Measurements from ENCODE around the gene SRRD.

Gene SRRD

DNA sequence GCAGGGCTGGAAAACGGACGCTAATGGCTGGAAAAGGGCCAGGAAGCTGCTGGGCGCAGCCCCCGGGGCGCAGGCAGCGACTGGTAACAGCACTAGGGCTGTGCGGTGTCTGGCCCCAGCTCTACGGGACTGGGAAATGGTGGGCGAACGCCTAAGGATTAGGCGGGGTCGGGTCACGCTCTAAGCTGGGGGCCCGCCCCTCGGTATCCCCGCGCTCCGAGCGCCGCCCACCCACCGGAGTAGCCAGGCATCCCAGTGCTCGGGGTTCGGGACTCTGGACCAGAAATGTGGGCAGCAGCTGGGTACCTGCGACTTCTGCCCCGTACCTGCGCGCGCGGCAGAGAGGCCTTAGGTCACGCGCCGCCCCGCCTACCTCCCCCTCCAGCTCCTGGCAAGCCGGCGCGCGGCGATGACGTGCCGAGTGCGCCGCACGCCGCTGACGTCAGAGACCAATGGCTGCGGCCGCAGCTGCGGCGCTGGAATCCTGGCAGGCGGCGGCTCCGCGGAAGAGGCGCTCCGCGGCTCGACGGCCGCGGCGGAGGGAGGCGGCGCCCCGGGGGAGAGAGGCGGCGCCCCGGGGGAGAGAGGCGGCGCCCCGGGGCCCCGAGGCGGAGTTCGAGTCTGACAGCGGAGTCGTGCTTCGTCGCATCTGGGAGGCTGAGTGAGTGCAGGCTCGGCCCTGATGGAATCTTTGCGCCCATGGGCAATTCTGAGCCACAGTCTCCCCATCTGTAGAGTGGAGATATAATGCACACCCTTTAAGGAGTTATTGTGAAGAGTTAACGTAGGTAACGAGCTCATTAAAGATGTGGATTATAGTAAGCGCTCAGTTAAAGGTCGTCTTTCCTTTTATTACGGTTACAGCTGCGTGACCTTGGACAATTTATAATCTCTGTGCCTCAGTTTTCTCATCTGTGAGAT is at the start of gene SRRD, which contains the start of gene HPS4:
Gene SRRD (plus strand): TSS at position 439 of the 921 bp plus-strand sequence. CDS start 14 bp downstream, at position 453.
Gene HPS4 (minus strand): TSS at position 345 of the 921 bp plus-strand sequence. CDS start 2,021 bp downstream, outside the sequence.
- Histone ChIP-seq H2AFZ (ENCODE audit: low read depth, low read length) (peak within 1 kb of the TSS; percentile 68), H3K79me2 (ENCODE audit: low read length) (peaks cover 63% of the 10 kb centered on the region), H3K36me3 (replicated peaks; ENCODE audit: low read depth, low read length) (peaks cover 21% of the 10 kb centered on the region), H3K27ac (ENCODE audit: low read length) (peak within 1 kb of the TSS; percentile 65), H3K4me3 (ENCODE audit: low read length) (peak within 1 kb of the TSS; percentile 87), H3K9me3 (ENCODE audit: insufficient read depth, low read length) (no peaks in the 10 kb centered on the region), H3K4me1 (ENCODE audit: low read length) (peaks cover 53% of the 10 kb centered on the region), H3K27me3 (ENCODE audit: low read depth, low read length) (no peaks in the 10 kb centered on the region), H3K4me2 (ENCODE audit: low read length) (peak within 1 kb of the TSS; percentile 96), H4K20me1 (ENCODE audit: insufficient read depth, low read length) (0 out of 2 replicates have a peak, but pooled peaks cover 4% of the 10 kb centered on the region), H3K9ac (ENCODE audit: low read length) (peak within 1 kb of the TSS; percentile 87)
- TF ChIP-seq EZH2phosphoT487 (IDR thresholded peaks at IDR 0.05; ENCODE audit: low read depth) (no peak), CTCF (IDR thresholded peaks at IDR 0.05; ENCODE audit: low read depth, low read length) (no peak)

GRCh38 chr22:26435327-26436093 is 48.2 kb upstream of the SRRD start:
- Histone ChIP-seq H3K9me3 (ENCODE audit: insufficient read depth, low read length) (no peaks in the 10 kb centered on the region), H2AFZ (ENCODE audit: low read depth, low read length) (no peak overlapping the region), H3K27me3 (ENCODE audit: low read depth, low read length) (no peaks in the 10 kb centered on the region), H3K79me2 (ENCODE audit: low read length) (peaks cover 97% of the 10 kb centered on the region), H3K4me1 (ENCODE audit: low read length) (peaks cover 29% of the 10 kb centered on the region), H3K36me3 (replicated peaks; ENCODE audit: low read depth, low read length) (peaks cover 62% of the 10 kb centered on the region), H3K27ac (ENCODE audit: low read length) (no peak overlapping the region), H4K20me1 (ENCODE audit: insufficient read depth, low read length) (peaks cover 79% of the 10 kb centered on the region), H3K4me3 (ENCODE audit: low read length) (no peak overlapping the region), H3K9ac (ENCODE audit: low read length) (no peak overlapping the region), H3K4me2 (ENCODE audit: low read length) (no peak overlapping the region)
- no peak for TF ChIP-seq CTCF (IDR thresholded peaks at IDR 0.05; ENCODE audit: low read depth, low read length)

DNA sequence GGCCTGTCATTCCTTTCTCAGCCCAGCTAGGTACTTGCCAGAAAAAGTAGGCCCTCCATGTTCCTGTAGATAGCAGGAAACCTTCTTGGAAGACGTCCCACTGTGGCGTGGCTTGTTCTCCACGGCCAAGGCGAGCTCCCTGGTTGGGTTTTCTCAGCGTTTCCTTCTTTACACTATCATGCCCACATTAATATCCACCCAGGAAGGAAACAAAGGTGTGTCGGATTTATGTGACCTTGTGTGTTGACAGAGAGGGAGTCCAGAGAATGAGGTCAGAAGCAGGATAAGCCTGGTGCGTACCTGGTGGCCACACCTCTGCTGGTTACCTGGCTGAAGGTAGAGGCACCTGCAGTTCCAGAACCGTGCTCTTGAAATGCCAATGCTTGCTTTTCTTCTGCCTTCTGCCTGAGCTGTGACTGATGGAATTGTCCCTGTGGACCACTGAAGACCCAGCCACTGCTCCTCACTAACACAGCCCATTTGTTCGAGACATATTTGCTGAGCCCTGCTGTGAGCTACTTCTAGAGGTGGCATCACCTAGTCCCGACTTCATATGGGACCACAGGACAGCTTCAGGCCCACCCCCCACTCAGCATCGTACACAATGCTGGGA is 46.7 kb upstream of the SRRD start:
- no peaks in the 10 kb centered on the region for H3K9me3 ChIP-seq (ENCODE audit: insufficient read depth, low read length)
- H2AFZ ChIP-seq (ENCODE audit: low read depth, low read length): no peak overlapping the region
- H3K4me1 ChIP-seq (ENCODE audit: low read length): peaks cover 21% of the 10 kb centered on the region
- H3K27ac ChIP-seq (ENCODE audit: low read length): no peak overlapping the region
- H3K4me3 ChIP-seq (ENCODE audit: low read length): no peak overlapping the region
- H3K27me3 ChIP-seq (ENCODE audit: low read depth, low read length): no peaks in the 10 kb centered on the region
- H3K9ac ChIP-seq (ENCODE audit: low read length): no peak overlapping the region
- TF ChIP-seq CTCF (IDR thresholded peaks at IDR 0.05; ENCODE audit: low read depth, low read length) (no peak), EZH2phosphoT487 (IDR thresholded peaks at IDR 0.05; ENCODE audit: low read depth) (no peak)
- H3K79me2 ChIP-seq (ENCODE audit: low read length): peaks cover 97% of the 10 kb centered on the region
- peaks cover 90% of the 10 kb centered on the region for H4K20me1 ChIP-seq (ENCODE audit: insufficient read depth, low read length)
- H3K36me3 ChIP-seq (replicated peaks; ENCODE audit: low read depth, low read length): peaks cover 65% of the 10 kb centered on the region
- H3K4me2 ChIP-seq (ENCODE audit: low read length): no peak overlapping the region
